Activated T-cell treated with anti-CD3 and anti-CD28 coated beads for 1 hour (primary cell): ENCODE measurements around the gene POTEB.
"Not testable (repeated sequence)": the region's sequence is repeated elsewhere in the genome, so short reads cannot be mapped to it uniquely, and the experiment has no call there.

Source experiments
- DNase-seq: peaks from one replicate; pipeline ENCODE4 v3.0.0-alpha.2; 2020; ENCODE audit warnings: low read depth

POTEB gene

GRCh38 chr15:21877635-21878034, at the start of gene POTEB:
Gene POTEB, minus strand, starts transcription at chr15:21877735. Its CDS starts 489 bp downstream, at chr15:21877246.
- DNase-seq, result not testable (repeated sequence)

GRCh38 chr15:21890955-21891354, 13.4 kb upstream of the POTEB start:
- DNase-seq, result not testable (repeated sequence)

GRCh38 chr15:21889542-21889941, 12.0 kb upstream of the POTEB start:
- not testable (repeated sequence) for DNase-seq

GRCh38 chr15:21838831-21839230, 38.7 kb downstream of the POTEB start:
- not testable (repeated sequence) for DNase-seq
